SH-SY5Y (cell line): ENCODE measurements around the gene ACTR2.

Source experiments
- GATA2 ChIP-seq: IDR thresholded peaks from 2 replicates; pipeline ENCODE4 v1.6.1; 2011; ENCODE audit warnings: mild to moderate bottlenecking, low read depth, low read length
- GATA3 ChIP-seq: IDR thresholded peaks from 2 replicates; pipeline ENCODE4 v1.6.1; 2011; ENCODE audit warnings: low read depth, mild to moderate bottlenecking, low read length, moderate library complexity

DNA sequence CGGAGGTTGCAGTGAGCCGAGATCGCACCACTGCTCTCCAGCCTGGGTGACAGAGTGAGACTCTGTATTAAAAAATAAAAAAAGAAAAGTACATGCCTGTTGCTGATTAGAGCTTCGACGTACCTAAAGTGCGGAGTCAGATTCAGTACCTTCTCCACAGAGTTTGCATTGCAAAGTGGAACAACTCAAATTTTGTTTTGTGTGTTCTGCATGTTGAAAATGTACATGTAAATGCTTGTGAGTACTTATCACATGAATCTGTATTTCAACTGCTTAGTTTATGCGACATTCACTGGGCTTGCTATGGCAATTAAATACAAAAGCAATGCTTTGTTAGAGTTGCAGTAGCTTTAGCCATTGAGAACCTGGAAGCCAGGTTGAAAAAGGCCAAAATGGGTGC is 36.4 kb downstream of the ACTR2 start:
- no peak for TF ChIP-seq GATA2
- no peak for TF ChIP-seq GATA3
